Common myeloid progenitor, CD34-positive (primary cell): ENCODE results near the gene FOXJ3.

Experiments used
- CTCF ChIA-PET: fragments of 350-600 bp; sonication (Branson Sonifier 250); formaldehyde crosslinking; loops from one replicate; lab custom pipeline; 2021; ENCODE audit warnings: antibody characterized with exemption; lab: Charles Lee
- POLR2A ChIA-PET: fragments of 350-600 bp; sonication (Branson Sonifier 250); formaldehyde crosslinking; loops from one replicate; lab custom pipeline; 2021; ENCODE audit warnings: antibody characterized with exemption; lab: Charles Lee
- DNase-seq, 3 donors: peaks; one replicate each; pipeline versions ENCODE4 v3.0.0 to v3.0.0-alpha.2; 2013
- H3K27ac ChIP-seq, 2 experiments: 1 replicate in 1 of 2; 2 replicates in 1 of 2; pipeline ENCODE4 v1.7.0; 2013; ENCODE audit warnings: inconsistent platforms in 2 of 2, low read length in 2 of 2, mild to moderate bottlenecking in 2 of 2, low read depth in 1 of 2, moderate library complexity in 1 of 2; ENCODE audit not compliant: severe bottlenecking in 2 of 2, insufficient read depth in 1 of 2, poor library complexity in 1 of 2
- H3K27me3 ChIP-seq, 5 experiments: replicated peaks in 2 of 5; 1 replicate in 3 of 5; 2 replicates in 2 of 5; pipeline versions ENCODE4 v1.6.1 to v1.7.0; 2013; ENCODE audit warnings: low read length in 4 of 5, mild to moderate bottlenecking in 2 of 5, moderate library complexity in 2 of 5, inconsistent platforms in 1 of 5; ENCODE audit not compliant: insufficient read depth in 5 of 5, control insufficient read depth in 4 of 5
- H3K36me3 ChIP-seq, 4 experiments: 1 replicate in 2 of 4; 2 replicates in 2 of 4; pipeline versions ENCODE4 v1.6.1 to v1.7.0; 2013; ENCODE audit warnings: low read length in 3 of 4, control low read depth in 1 of 4, mild to moderate bottlenecking in 1 of 4; ENCODE audit not compliant: control insufficient read depth in 4 of 4, insufficient read depth in 4 of 4
- H3K4me1 ChIP-seq, 4 experiments: 1 replicate in 3 of 4; 2 replicates in 1 of 4; pipeline versions ENCODE4 v1.6.1 to v1.7.1; 2013; ENCODE audit warnings: low read length in 3 of 4, mild to moderate bottlenecking in 3 of 4, control low read depth in 1 of 4, inconsistent platforms in 1 of 4, moderate library complexity in 1 of 4; ENCODE audit not compliant: control insufficient read depth in 4 of 4, insufficient read depth in 4 of 4; ENCODE audit errors: control extremely low read depth in 1 of 4
- H3K4me3 ChIP-seq, 7 experiments: 1 replicate in 4 of 7; 2 replicates in 3 of 7; pipeline versions ENCODE4 v1.5.1 to v1.7.0; 2013; ENCODE audit warnings: mild to moderate bottlenecking in 7 of 7, low read length in 6 of 7, moderate library complexity in 6 of 7, inconsistent platforms in 2 of 7, low read depth in 2 of 7, control low read depth in 1 of 7; ENCODE audit not compliant: insufficient read depth in 4 of 7, control insufficient read depth in 1 of 7; ENCODE audit errors: extremely low read depth in 1 of 7
- H3K9me3 ChIP-seq, 5 experiments: 1 replicate in 4 of 5; 2 replicates in 1 of 5; pipeline versions ENCODE4 v1.6.1 to v1.7.1; 2013; ENCODE audit warnings: low read length in 4 of 5, mild to moderate bottlenecking in 2 of 5, inconsistent platforms in 1 of 5, low read depth in 1 of 5, moderate library complexity in 1 of 5; ENCODE audit not compliant: control insufficient read depth in 4 of 5, insufficient read depth in 2 of 5; ENCODE audit errors: control extremely low read depth in 1 of 5
- WGBS: methylation state at CpG from one replicate; pipeline ENCODE4 v1.1.5; 2013; ENCODE audit not compliant: insufficient coverage; 5-methylcytosine and 5-hydroxymethylcytosine counted together

The FOXJ3 gene

GRCh38 chr1:42334240-42335049 is 590 bp downstream of the FOXJ3 start:
- peak overlapping the region; percentile 75 to 97 (median 91) for H3K4me3 ChIP-seq

GRCh38 chr1:42333662-42334239 is 1.3 kb downstream of the FOXJ3 start:
- H3K4me1 ChIP-seq: peaks cover 4 to 28% (median 23%) of the 10 kb centered on the region in 4 experiments
- peak in 2 of 3 donors; percentile 25 to 40 for DNase-seq
- 14% methylated on average over 2 of the region's 6 CpGs for WGBS
- H3K27ac ChIP-seq: peak overlapping the region; percentile 66 to 93
- POLR2A ChIA-PET: interaction anchor here (1.2 kb wide), 1 partner anchor 14 kb away, joined by 4 read pairs; no protein-coding TSS in a partner anchor
- H3K9me3 ChIP-seq: no peaks in the 10 kb centered on the region
- CTCF ChIA-PET: interaction anchor here (1.0 to 2.7 kb wide), 6 partner anchors 9 to 153 kb away, joined by 3 to 16 read pairs (median 4); no protein-coding TSS in a partner anchor
- H3K27me3 ChIP-seq: no peaks in the 10 kb centered on the region
- H3K4me3 ChIP-seq: peak overlapping the region; percentile 75 to 97 (median 91)
- no peaks in the 10 kb centered on the region for H3K36me3 ChIP-seq

More at GRCh38 chr1:42334240-42335049, 590 bp downstream of the FOXJ3 start:
- Histone ChIP-seq H3K4me1 (peaks cover 4 to 28% (median 23%) of the 10 kb centered on the region in 4 experiments), H3K36me3 (no peaks in the 10 kb centered on the region), H3K9me3 (no peaks in the 10 kb centered on the region), H3K27me3 (no peaks in the 10 kb centered on the region), H3K27ac (peak overlapping the region; percentile 66 to 93)
- ChIA-PET CTCF (interaction anchor here (1.0 to 2.7 kb wide), 6 partner anchors 9 to 153 kb away, joined by 3 to 16 read pairs (median 4); no protein-coding TSS in a partner anchor), POLR2A (interaction anchor here (1.2 kb wide), 1 partner anchor 15 kb away, joined by 4 read pairs; no protein-coding TSS in a partner anchor)
- DNase-seq: peak in 1 of 3 donors; percentile 40
- WGBS: 0% methylated on average over 54 of the region's 58 CpGs

DNA sequence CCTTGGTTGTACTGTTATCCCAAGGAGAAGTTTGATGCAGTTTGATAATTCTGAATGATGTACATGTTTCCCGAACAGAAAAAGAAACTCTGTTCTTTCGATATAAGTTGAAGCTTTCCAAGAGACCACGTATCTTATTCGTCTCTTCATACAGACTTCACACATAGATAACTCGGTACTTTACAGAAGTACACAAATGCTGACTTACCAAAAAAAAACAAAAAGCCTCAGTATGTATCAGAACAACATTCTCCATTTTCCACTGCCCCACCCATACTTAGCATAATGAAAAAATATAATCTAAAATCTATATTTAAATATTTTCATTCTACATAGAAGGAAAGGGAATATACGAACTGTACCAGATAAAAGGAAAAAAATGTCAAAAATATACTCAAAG is 2.2 kb downstream of the FOXJ3 start:
- ChIA-PET CTCF (interaction anchor here (1.6 to 2.7 kb wide), 2 partner anchors 12 to 17 kb away, joined by 9 to 16 read pairs; no protein-coding TSS in a partner anchor), POLR2A (no interaction called here)
- no peaks in the 10 kb centered on the region for H3K27me3 ChIP-seq
- no peak for DNase-seq
- H3K27ac ChIP-seq: peak overlapping the region in 1 of 2 experiments; percentile 93
- H3K9me3 ChIP-seq: no peaks in the 10 kb centered on the region
- peaks cover 4 to 28% (median 23%) of the 10 kb centered on the region in 4 experiments for H3K4me1 ChIP-seq
- H3K4me3 ChIP-seq: peak overlapping the region in 3 of 7 experiments; percentile 84 to 97 (median 91)
- no peaks in the 10 kb centered on the region for H3K36me3 ChIP-seq
- 89% methylated on average over 4 of the region's 6 CpGs for WGBS

GRCh38 chr1:42330215-42330614 is 4.8 kb downstream of the FOXJ3 start:
- DNase-seq: no peak
- Histone ChIP-seq H3K27me3 (no peaks in the 10 kb centered on the region), H3K36me3 (no peaks in the 10 kb centered on the region), H3K9me3 (no peaks in the 10 kb centered on the region), H3K27ac (no peak overlapping the region), H3K4me3 (no peak overlapping the region), H3K4me1 (peaks cover 0 to 18% (median 16%) of the 10 kb centered on the region in 4 experiments)
- WGBS: 100% methylated on average over 1 of the region's 10 CpGs
- CTCF ChIA-PET: interaction anchor here (1.2 to 1.5 kb wide), 2 partner anchors 14 to 16 kb away, joined by 3 to 4 read pairs; no protein-coding TSS in a partner anchor
- POLR2A ChIA-PET: no interaction called here

DNA sequence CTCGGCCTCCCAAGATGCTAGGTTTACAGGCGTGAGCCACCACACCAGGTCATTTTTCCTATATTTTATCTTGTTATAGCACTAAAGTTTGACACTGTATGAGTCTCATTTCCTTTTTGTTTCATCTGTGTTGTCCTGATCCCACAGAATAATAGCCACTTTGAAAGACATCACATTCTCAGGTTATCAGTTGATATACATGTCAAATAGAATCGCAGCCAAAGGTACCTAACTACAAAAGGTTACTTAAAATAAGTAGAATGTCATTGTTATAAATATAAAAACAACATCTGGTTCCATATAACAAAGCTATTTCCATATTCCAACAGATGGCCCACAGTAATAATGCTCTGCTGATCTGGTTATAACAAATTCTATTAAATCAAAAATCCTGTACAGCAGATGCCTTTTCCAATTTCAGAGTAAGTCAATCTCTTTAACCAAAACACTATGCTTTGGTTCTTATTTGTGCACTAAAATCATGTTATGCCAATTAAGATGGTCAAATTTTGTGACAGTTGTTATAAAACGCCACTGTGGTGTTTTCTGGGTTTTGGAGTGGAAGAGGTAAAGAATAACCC is 6.0 kb downstream of the FOXJ3 start:
- DNase-seq: no peak
- Histone ChIP-seq H3K36me3 (no peaks in the 10 kb centered on the region), H3K27me3 (no peaks in the 10 kb centered on the region), H3K4me3 (no peak overlapping the region), H3K4me1 (peaks cover 0 to 18% (median 15%) of the 10 kb centered on the region in 4 experiments), H3K9me3 (no peaks in the 10 kb centered on the region), H3K27ac (no peak overlapping the region)
- CTCF ChIA-PET: interaction anchor here (1.5 to 1.7 kb wide), 2 partner anchors 13 to 15 kb away, joined by 4 to 7 read pairs; no protein-coding TSS in a partner anchor
- POLR2A ChIA-PET: interaction anchor here (0.6 kb wide), 1 partner anchor 8 kb away, joined by 6 read pairs; no protein-coding TSS in a partner anchor
- WGBS: 100% methylated on average over 1 of the region's 4 CpGs

GRCh38 chr1:42328047-42328625 is 6.9 kb downstream of the FOXJ3 start:
- peaks cover 0 to 3% (median 0%) of the 10 kb centered on the region in 4 experiments for H3K36me3 ChIP-seq
- H3K9me3 ChIP-seq: no peaks in the 10 kb centered on the region
- 100% methylated on average over 4 of the region's 5 CpGs for WGBS
- POLR2A ChIA-PET: no interaction called here
- no peak for DNase-seq
- H3K4me3 ChIP-seq: no peak overlapping the region
- no peak overlapping the region for H3K27ac ChIP-seq
- H3K4me1 ChIP-seq: peaks cover 0 to 16% (median 12%) of the 10 kb centered on the region in 4 experiments
- no peaks in the 10 kb centered on the region for H3K27me3 ChIP-seq
- CTCF ChIA-PET: interaction anchor here (1.7 kb wide), 1 partner anchor 12 kb away, joined by 7 read pairs; no protein-coding TSS in a partner anchor
